Measurements from ENCODE around the gene P2RX1.

The P2RX1 gene

DNA sequence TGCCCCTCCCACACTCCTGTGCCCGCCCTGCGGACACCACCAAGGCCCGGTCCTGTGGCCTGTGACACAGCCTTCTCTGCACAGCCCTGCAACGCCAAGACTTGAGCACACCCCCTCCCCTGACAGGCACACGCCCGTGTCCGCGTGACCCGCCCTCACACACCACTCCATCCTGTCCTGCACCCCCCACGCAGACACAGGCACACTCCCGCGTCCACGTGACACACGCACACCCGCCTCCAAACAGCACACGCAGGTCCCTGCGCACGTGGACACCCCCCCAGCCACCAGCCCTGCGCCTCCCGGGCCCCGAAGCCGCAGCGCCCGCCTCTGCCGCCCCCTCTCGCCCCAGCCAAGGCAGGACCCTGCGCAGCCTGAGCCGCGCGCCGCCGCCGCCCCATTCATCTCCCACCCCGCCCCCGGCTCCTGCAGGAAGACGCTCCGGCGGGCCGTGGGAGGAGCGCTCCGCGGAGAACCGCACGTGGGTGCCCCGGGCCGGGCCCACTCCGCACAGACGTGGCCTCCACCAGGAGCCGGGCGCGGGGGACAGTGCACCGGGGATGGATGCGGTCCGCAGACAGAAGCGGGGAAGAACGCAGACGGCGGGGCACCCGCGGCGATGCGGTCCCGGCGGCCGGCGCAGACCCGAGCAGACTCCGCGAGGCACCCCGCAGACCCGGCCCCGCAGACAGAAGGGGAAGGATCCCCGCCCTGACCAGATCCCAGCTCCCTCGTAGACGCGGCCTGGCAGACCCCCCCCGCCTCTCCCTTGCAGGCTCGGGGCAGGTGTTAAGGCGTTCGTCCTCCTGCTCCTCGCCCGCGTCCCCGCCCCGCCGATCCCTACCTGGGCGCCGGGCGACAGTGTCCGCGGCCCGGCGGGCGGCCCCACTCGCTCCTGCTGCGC lies 23.9 kb downstream of the P2RX1 start:
- Histone ChIP-seq H3K4me1 (ENCODE audit: control insufficient read depth, insufficient read depth, low read length, unreplicated experiment) (peaks cover 52% of the 10 kb centered on the region), H3K79me2 (ENCODE audit: control insufficient read depth, insufficient read depth, low read length, unreplicated experiment) (peaks cover 3% of the 10 kb centered on the region), H3K27ac (ENCODE audit: low read depth, low read length) (no peak overlapping the region; the same call in 1 of the 2 replicates), H3K36me3 (ENCODE audit: insufficient read depth, low read length) (no peaks in the 10 kb centered on the region), H3K27me3 (ENCODE audit: insufficient read depth, low read length) (no peaks in the 10 kb centered on the region), H3K4me3 (ENCODE audit: low read depth, low read length) (peak overlapping the region; percentile 92), H2AFZ (ENCODE audit: low read length, unreplicated experiment) (peak overlapping the region; percentile 66)

DNA sequence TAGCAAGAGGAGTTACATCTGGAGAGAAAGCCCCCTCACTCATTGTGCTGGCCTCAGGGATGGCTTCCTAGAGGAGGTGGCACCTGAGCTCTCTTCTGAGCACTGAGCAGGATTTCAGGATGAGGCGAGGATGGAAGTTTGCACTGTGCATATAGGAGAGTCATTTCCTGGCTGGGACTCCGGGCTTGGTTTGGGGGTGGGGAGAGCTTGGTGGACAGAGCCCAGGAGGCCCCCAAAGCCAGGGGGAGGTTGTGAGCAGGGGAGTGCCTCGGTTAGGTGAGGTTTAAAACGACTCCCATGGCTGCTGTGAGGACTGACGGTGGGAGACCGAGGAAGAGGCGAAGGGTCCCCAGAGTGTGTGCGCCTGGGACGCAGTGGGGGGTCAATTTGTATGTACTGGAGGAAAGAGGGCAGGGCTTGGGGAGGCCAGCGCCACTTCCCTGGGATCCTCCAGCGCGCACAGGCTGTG lies 24.6 kb downstream of the P2RX1 start:
- Histone ChIP-seq H3K4me1 (ENCODE audit: control insufficient read depth, insufficient read depth, low read length, unreplicated experiment) (peaks cover 58% of the 10 kb centered on the region), H3K27me3 (ENCODE audit: insufficient read depth, low read length) (no peaks in the 10 kb centered on the region), H3K27ac (ENCODE audit: low read depth, low read length) (peak overlapping the region; percentile 90; the same call in 1 of the 2 replicates), H2AFZ (ENCODE audit: low read length, unreplicated experiment) (no peak overlapping the region), H3K4me3 (ENCODE audit: low read depth, low read length) (peak overlapping the region; percentile 92), H3K36me3 (ENCODE audit: insufficient read depth, low read length) (no peaks in the 10 kb centered on the region), H3K79me2 (ENCODE audit: control insufficient read depth, insufficient read depth, low read length, unreplicated experiment) (peaks cover 8% of the 10 kb centered on the region)

- peaks cover 66% of the 10 kb centered on the region for H3K4me1 ChIP-seq (ENCODE audit: control insufficient read depth, insufficient read depth, low read length, unreplicated experiment)
- H3K27ac ChIP-seq (ENCODE audit: low read depth, low read length), result peak overlapping the region; percentile 90
Measured at GRCh38 chr17:3890878-3891219, 25.4 kb downstream of the P2RX1 start.

GRCh38 chr17:3890082-3890877 lies 26.0 kb downstream of the P2RX1 start:
- Histone ChIP-seq H3K27me3 (ENCODE audit: insufficient read depth, low read length) (no peaks in the 10 kb centered on the region), H3K4me3 (ENCODE audit: low read depth, low read length) (peak overlapping the region; percentile 92), H3K4me1 (ENCODE audit: control insufficient read depth, insufficient read depth, low read length, unreplicated experiment) (peaks cover 71% of the 10 kb centered on the region), H2AFZ (ENCODE audit: low read length, unreplicated experiment) (no peak overlapping the region), H3K36me3 (ENCODE audit: insufficient read depth, low read length) (no peaks in the 10 kb centered on the region), H3K79me2 (ENCODE audit: control insufficient read depth, insufficient read depth, low read length, unreplicated experiment) (peaks cover 10% of the 10 kb centered on the region), H3K27ac (ENCODE audit: low read depth, low read length) (peak overlapping the region; percentile 90)

More at GRCh38 chr17:3890878-3891219, 25.4 kb downstream of the P2RX1 start:
- Histone ChIP-seq H2AFZ (ENCODE audit: low read length, unreplicated experiment) (no peak overlapping the region), H3K36me3 (ENCODE audit: insufficient read depth, low read length) (no peaks in the 10 kb centered on the region), H3K27me3 (ENCODE audit: insufficient read depth, low read length) (no peaks in the 10 kb centered on the region), H3K4me3 (ENCODE audit: low read depth, low read length) (peak overlapping the region; percentile 92), H3K79me2 (ENCODE audit: control insufficient read depth, insufficient read depth, low read length, unreplicated experiment) (peaks cover 10% of the 10 kb centered on the region)

- Histone ChIP-seq H3K4me1 (ENCODE audit: control insufficient read depth, insufficient read depth, low read length, unreplicated experiment) (peaks cover 67% of the 10 kb centered on the region), H2AFZ (ENCODE audit: low read length, unreplicated experiment) (no peak overlapping the region), H3K27me3 (ENCODE audit: insufficient read depth, low read length) (no peaks in the 10 kb centered on the region), H3K36me3 (ENCODE audit: insufficient read depth, low read length) (peaks cover 6% of the 10 kb centered on the region; the same call in 1 of the 2 replicates), H3K4me3 (ENCODE audit: low read depth, low read length) (peak overlapping the region; percentile 15; the same call in 1 of the 2 replicates), H3K79me2 (ENCODE audit: control insufficient read depth, insufficient read depth, low read length, unreplicated experiment) (peaks cover 10% of the 10 kb centered on the region), H3K27ac (ENCODE audit: low read depth, low read length) (peak overlapping the region; percentile 90)
Measured at GRCh38 chr17:3889325-3890012, 26.8 kb downstream of the P2RX1 start.

DNA sequence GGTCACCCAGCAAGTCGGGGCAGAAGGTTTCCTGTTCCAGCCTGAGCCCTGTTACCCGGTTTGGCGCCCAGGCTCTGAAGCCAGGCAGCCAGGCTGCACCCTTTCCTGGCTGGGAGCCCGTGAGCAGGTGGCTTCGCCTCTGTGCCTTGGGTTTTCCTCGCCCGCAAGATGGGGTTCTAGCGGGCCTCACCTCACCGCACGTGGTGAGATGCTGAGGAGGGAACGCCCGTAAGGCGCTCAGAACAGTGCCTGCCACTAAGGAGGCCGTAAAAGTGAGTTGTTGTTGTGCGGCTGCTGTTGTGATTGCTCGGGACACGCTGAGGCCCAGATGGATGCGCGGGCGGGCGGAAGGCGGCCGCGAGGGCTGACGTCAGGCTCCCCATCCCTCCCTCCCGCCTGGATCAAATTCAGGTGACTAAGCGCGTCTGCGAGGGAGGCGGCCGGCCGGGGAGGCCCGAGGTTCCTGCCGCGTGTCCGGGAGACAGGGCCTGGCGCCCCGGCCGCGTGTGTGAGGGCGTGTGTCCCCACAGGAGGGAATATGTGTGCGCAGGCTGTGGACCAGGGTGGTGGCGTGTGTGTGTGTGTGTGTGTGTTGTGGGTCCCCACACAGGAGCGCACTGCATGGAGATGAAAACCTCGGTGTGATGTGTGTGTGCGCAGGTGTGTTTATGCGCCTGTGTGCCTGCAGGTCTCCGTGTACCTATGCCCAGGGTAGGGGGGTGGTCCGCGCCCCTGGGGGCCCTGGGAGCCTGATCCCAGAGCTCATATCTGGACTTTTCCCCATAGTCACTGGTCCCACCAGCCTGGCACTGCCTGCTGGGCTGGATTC lies 27.7 kb downstream of the P2RX1 start:
- Histone ChIP-seq H3K27me3 (ENCODE audit: insufficient read depth, low read length) (no peaks in the 10 kb centered on the region), H3K36me3 (ENCODE audit: insufficient read depth, low read length) (peaks cover 7% of the 10 kb centered on the region; the same call in 1 of the 2 replicates), H3K4me3 (ENCODE audit: low read depth, low read length) (no peak overlapping the region), H3K27ac (ENCODE audit: low read depth, low read length) (peak overlapping the region; percentile 90), H3K4me1 (ENCODE audit: control insufficient read depth, insufficient read depth, low read length, unreplicated experiment) (peaks cover 64% of the 10 kb centered on the region), H3K79me2 (ENCODE audit: control insufficient read depth, insufficient read depth, low read length, unreplicated experiment) (peaks cover 10% of the 10 kb centered on the region), H2AFZ (ENCODE audit: low read length, unreplicated experiment) (no peak overlapping the region)

DNA sequence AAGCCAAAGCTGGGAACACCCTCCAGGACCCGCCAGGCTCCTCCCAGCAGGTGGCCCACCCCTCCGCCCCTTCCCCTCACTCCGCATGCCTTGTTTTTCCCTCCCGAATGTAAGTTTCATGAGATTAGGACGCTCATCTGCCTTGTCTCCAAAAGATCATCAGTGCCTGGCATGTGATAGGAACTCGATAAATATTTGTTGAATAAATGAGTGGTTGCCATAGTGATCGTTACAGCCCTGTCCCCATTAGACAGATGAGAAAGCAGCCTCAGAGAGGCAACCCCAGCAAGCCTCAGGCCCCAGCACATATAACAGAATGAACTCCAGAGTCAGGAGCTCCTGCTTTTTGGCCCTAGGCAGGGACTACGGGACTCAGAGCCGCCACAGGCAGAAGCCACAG lies 28.5 kb downstream of the P2RX1 start:
- H3K4me3 ChIP-seq (ENCODE audit: low read depth, low read length), result no peak overlapping the region
- H3K79me2 ChIP-seq (ENCODE audit: control insufficient read depth, insufficient read depth, low read length, unreplicated experiment), result peaks cover 10% of the 10 kb centered on the region
- peak overlapping the region; percentile 90 for H3K27ac ChIP-seq (ENCODE audit: low read depth, low read length)
- H3K27me3 ChIP-seq (ENCODE audit: insufficient read depth, low read length), result no peaks in the 10 kb centered on the region
- H3K4me1 ChIP-seq (ENCODE audit: control insufficient read depth, insufficient read depth, low read length, unreplicated experiment), result peaks cover 61% of the 10 kb centered on the region
- H3K36me3 ChIP-seq (ENCODE audit: insufficient read depth, low read length), result peaks cover 7% of the 10 kb centered on the region; the same call in 1 of the 2 replicates
- no peak overlapping the region for H2AFZ ChIP-seq (ENCODE audit: low read length, unreplicated experiment)

- peak overlapping the region; percentile 90 for H3K27ac ChIP-seq (ENCODE audit: low read depth, low read length)
Measured at GRCh38 chr17:3887394-3887793, 28.9 kb downstream of the P2RX1 start.

GRCh38 chr17:3886776-3887175 lies 29.5 kb downstream of the P2RX1 start:
- no peak overlapping the region for H3K4me3 ChIP-seq (ENCODE audit: low read depth, low read length)
- H3K79me2 ChIP-seq (ENCODE audit: control insufficient read depth, insufficient read depth, low read length, unreplicated experiment), result peaks cover 10% of the 10 kb centered on the region
- H3K36me3 ChIP-seq (ENCODE audit: insufficient read depth, low read length), result peaks cover 7% of the 10 kb centered on the region; the same call in 1 of the 2 replicates
- H3K27ac ChIP-seq (ENCODE audit: low read depth, low read length), result no peak overlapping the region
- H2AFZ ChIP-seq (ENCODE audit: low read length, unreplicated experiment), result no peak overlapping the region
- no peaks in the 10 kb centered on the region for H3K27me3 ChIP-seq (ENCODE audit: insufficient read depth, low read length)
- H3K4me1 ChIP-seq (ENCODE audit: control insufficient read depth, insufficient read depth, low read length, unreplicated experiment), result peaks cover 62% of the 10 kb centered on the region

More at GRCh38 chr17:3887394-3887793, 28.9 kb downstream of the P2RX1 start:
- peaks cover 61% of the 10 kb centered on the region for H3K4me1 ChIP-seq (ENCODE audit: control insufficient read depth, insufficient read depth, low read length, unreplicated experiment)
- peaks cover 7% of the 10 kb centered on the region; the same call in 1 of the 2 replicates for H3K36me3 ChIP-seq (ENCODE audit: insufficient read depth, low read length)
- no peaks in the 10 kb centered on the region for H3K27me3 ChIP-seq (ENCODE audit: insufficient read depth, low read length)
- H2AFZ ChIP-seq (ENCODE audit: low read length, unreplicated experiment), result no peak overlapping the region
- peaks cover 10% of the 10 kb centered on the region for H3K79me2 ChIP-seq (ENCODE audit: control insufficient read depth, insufficient read depth, low read length, unreplicated experiment)
- H3K4me3 ChIP-seq (ENCODE audit: low read depth, low read length), result no peak overlapping the region
